Pancreas (tissue), 10 donors: ENCODE results near the gene ITGA1. TPM values are rescaled to one million over a fixed set of nuclear protein-coding genes. Genes with fewer than 3 reads are reported as not detected.

ENCODE experiments used
- ATAC-seq, 4 donors: fragments of 200-7000 bp; cut with Tn5 transposase; one replicate each; pipeline versions ENCODE4 v1.8.0 to v1.9.1; 2020; ENCODE audit warnings: mild to moderate bottlenecking in 4 of 4, moderate library complexity in 4 of 4
- DNase-seq, 6 donors: peaks; one replicate each; pipeline ENCODE4 v3.0.0-alpha.2; 2020
- FAIRE-seq: peaks from 2 replicates; lab custom pipeline; 2012; peaks lifted over from hg19 to GRCh38; lab: Jason Lieb, UNC
- H3K27ac ChIP-seq, 4 donors: fragments of 200-600 bp; sonication (generic); 1 replicate in 3 of 4; 2 replicates in 1 of 4; pipeline versions ENCODE4 v1.5.0 to v1.8.0; 2020
- H3K27me3 ChIP-seq, 4 donors: fragments of 200-600 bp; one replicate each; pipeline ENCODE4 v1.8.0; 2021
- H3K36me3 ChIP-seq, 3 donors: fragments of 200-600 bp; sonication (generic) in 1 of 3; one replicate each; pipeline versions ENCODE4 v1.5.0 to v1.8.0; 2020 to 2021
- H3K4me1 ChIP-seq, 3 donors: fragments of 200-600 bp; one replicate each; pipeline ENCODE4 v1.8.0; 2021
- H3K4me3 ChIP-seq, 4 donors: fragments of 200-600 bp; sonication (generic) in 2 of 4; one replicate each; pipeline versions ENCODE4 v1.5.0 to v1.8.0; 2020 to 2021
- H3K9me3 ChIP-seq, 4 donors: fragments of 200-600 bp; one replicate each; pipeline ENCODE4 v1.8.0; 2021
- WGBS, 2 donors: extraction: QIAGEN DNeasy Blood & Tissue Kit; methylation state at CpG; one replicate each; pipeline ENCODE4 v1.1.7; 2013; 5-methylcytosine and 5-hydroxymethylcytosine counted together
- intact Hi-C, 3 donors: fragments of 100-400 bp; cut with DNase I; formaldehyde crosslinking; loops; one replicate each; pipeline versions ENCODE4 v1.11.1 to v1.14.2; 2022
- polyA plus RNA-seq, 2 donors: library from polyadenylated mRNA; stranded (reverse); fragments of 200-250 nt; gene quantifications; one replicate each; pipeline ENCODE4 v1.2.3, GENCODE V29; 2013
- total RNA-seq, 6 donors: library from RNA; stranded (reverse); fragmentation: NEBNext Ultra II Directional in 4 of 6; extraction: Animal tissue kit (Norgen Biotek cat#: 25700) in 4 of 6; gene quantifications; one replicate each; pipeline versions ENCODE4 v1.2.1 to v1.2.4, GENCODE V29; 2021 to 2023
- TF ChIP-seq, protein P1 (sequence below), 4 donors: fragments of 200-600 bp; sonication (generic) in 3 of 4; IDR thresholded peaks; one replicate each; pipeline versions ENCODE4 v1.5.0 to v1.8.0; 2021; ENCODE audit warnings: antibody characterized with exemption in 4 of 4
- donor health status: healthy with polysubstance abuse.
- donor health status: DM: no; HTN: no; CAD: no; lungs with moderate emphysema.
- donor health status: DM: no; HTN: no; CAD: no.
- donor health status: control.
- donor health status: control.
- donor health status: Bipolar disorder and iron deficiency.
- donor health status: DM: yes; HTN: yes; CAD: no.
- donor health status: DM: no; HTN: no; CAD: no.
- donor health status: DM: no; HTN: no; CAD: no.
- donor health status: DM: yes; HTN: yes; CAD: no.

ITGA1 gene
- total and polyA plus RNA-seq, 8 donors: 1.9 to 18.3 (median 6.3) TPM

DNA sequence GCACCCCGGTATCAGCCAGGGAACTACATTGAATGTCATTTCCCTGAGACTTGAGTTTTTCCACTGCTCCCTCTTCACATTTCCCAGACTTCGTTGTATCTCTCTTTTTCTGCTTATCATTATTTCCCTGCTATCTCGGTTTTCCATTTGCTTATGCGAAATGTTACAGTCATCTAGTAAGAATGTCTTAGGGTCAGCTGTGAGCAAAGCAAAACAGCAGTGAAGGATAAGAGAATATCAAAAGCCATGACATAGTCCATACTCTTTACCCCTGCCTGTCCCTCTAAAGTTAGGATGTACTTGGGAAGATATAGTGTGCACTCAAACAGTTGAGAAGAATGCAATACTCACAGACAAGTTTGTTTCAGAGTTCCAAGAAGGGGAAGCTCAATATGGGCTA lies 88.7 kb downstream of the ITGA1 start:
- 51 to 53% methylated on average over 4 of the region's 4 CpGs for WGBS, 2 donors
- DNase-seq (no peak), FAIRE-seq (no peak), ATAC-seq (no peak)
- TF ChIP-seq, protein P1, sequence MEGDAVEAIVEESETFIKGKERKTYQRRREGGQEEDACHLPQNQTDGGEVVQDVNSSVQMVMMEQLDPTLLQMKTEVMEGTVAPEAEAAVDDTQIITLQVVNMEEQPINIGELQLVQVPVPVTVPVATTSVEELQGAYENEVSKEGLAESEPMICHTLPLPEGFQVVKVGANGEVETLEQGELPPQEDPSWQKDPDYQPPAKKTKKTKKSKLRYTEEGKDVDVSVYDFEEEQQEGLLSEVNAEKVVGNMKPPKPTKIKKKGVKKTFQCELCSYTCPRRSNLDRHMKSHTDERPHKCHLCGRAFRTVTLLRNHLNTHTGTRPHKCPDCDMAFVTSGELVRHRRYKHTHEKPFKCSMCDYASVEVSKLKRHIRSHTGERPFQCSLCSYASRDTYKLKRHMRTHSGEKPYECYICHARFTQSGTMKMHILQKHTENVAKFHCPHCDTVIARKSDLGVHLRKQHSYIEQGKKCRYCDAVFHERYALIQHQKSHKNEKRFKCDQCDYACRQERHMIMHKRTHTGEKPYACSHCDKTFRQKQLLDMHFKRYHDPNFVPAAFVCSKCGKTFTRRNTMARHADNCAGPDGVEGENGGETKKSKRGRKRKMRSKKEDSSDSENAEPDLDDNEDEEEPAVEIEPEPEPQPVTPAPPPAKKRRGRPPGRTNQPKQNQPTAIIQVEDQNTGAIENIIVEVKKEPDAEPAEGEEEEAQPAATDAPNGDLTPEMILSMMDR (IDR thresholded peaks at IDR 0.05): no peak
- Histone ChIP-seq H3K4me3 (no peak overlapping the region), H3K36me3 (no peaks in the 10 kb centered on the region), H3K9me3 (no peaks in the 10 kb centered on the region), H3K4me1 (no peaks in the 10 kb centered on the region), H3K27ac (no peak overlapping the region), H3K27me3 (no peaks in the 10 kb centered on the region)
- intact Hi-C loops: no loop called here

DNA sequence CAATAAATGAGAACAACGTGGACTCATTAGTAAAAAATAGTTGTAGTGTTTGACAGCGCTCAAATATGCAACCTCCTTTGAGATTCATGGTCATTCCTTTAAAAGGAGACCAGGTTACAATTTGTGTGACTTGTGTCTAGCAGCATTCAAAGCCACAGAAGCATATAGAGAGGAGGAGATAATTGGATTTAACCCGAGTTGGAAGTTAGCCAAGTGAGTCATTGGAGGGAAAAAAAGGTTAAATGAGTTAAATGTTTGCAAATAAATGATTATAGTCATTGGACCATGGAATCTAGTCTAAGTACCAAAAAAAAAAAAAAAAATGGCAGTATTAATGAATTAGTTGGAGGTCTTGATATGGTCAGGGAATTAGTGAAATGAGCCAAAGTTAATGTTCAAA lies 90.9 kb downstream of the ITGA1 start:
- WGBS, 2 donors: 52 to 56% methylated on average over 3 of the region's 3 CpGs
- H3K4me1 ChIP-seq: no peaks in the 10 kb centered on the region
- intact Hi-C loops: no loop called here
- no peak overlapping the region for H3K27ac ChIP-seq
- no peak overlapping the region for H3K4me3 ChIP-seq
- TF ChIP-seq, protein P1 (IDR thresholded peaks at IDR 0.05): no peak
- FAIRE-seq (no peak), DNase-seq (no peak), ATAC-seq (no peak)
- no peaks in the 10 kb centered on the region for H3K27me3 ChIP-seq
- no peaks in the 10 kb centered on the region for H3K9me3 ChIP-seq
- H3K36me3 ChIP-seq: no peaks in the 10 kb centered on the region

DNA sequence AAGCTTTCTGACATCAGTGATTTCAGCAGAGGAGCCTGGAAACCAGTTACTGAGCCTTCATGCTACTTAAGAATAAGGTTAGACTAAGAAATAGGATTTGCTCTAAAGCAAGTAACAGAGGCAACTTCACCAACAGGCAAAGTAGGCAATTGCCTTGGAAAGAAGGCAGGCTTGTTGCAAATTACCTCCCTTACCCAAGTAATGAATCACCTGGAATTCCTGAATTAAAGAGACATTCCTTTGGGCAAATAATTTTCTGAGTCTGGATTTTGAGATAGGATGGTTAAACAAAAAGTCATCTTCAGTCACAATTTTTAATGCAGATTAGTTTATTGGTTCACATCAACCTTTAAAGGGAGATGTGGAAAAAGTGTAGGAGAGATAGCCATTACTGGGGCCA lies 92.8 kb downstream of the ITGA1 start:
- Histone ChIP-seq H3K27me3 (no peaks in the 10 kb centered on the region), H3K27ac (no peak overlapping the region), H3K36me3 (no peaks in the 10 kb centered on the region), H3K4me1 (no peaks in the 10 kb centered on the region), H3K9me3 (no peaks in the 10 kb centered on the region), H3K4me3 (no peak overlapping the region)
- FAIRE-seq: no peak
- TF ChIP-seq, protein P1 (IDR thresholded peaks at IDR 0.05): no peak
- intact Hi-C loops: no loop called here
- no peak for ATAC-seq
- no peak for DNase-seq

DNA sequence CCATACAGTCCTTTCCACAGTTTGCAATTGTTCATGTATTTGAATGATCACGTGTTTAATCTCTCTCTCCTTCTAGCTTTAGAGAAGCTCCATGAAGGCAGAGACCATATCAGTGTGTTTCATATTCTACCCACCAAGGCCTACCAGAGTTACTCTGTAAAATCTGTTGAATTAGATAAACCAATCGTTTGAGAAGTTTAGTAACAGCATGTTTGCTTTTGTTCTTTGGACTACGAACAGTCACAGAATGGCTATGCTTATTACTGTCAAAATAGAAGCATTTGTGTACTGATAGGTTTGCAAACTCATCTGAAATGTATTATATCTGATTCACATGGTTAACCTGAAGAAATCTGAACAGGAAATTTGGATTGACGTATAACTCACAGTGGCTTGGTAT lies 93.8 kb downstream of the ITGA1 start:
- intact Hi-C loops: no loop called here
- Histone ChIP-seq H3K4me3 (no peak overlapping the region), H3K9me3 (no peaks in the 10 kb centered on the region), H3K4me1 (no peaks in the 10 kb centered on the region), H3K27me3 (no peaks in the 10 kb centered on the region), H3K27ac (no peak overlapping the region), H3K36me3 (no peaks in the 10 kb centered on the region)
- FAIRE-seq (no peak), DNase-seq (no peak), ATAC-seq (no peak)
- 77 to 78% methylated on average over 4 of the region's 4 CpGs for WGBS, 2 donors
- TF ChIP-seq, protein P1 (IDR thresholded peaks at IDR 0.05): no peak

DNA sequence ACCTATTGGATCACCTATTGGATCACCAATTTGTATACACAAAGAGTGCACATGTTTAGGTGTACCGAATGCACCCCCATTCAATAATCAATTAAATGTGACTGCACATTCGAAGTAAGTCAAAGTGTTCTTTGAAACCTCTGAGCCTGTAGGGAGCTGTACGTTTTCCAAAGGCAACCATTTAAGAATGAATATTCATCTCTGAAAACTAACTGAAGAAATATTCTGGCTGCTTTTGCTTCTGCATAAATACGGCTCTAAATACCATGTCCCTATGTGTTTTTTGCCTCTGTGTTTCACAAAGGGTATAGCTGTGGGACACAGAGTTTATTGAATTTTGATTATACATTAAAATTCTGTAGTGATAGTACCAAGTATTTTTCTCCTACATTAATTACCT lies 95.4 kb downstream of the ITGA1 start:
- Histone ChIP-seq H3K4me1 (no peaks in the 10 kb centered on the region), H3K36me3 (no peaks in the 10 kb centered on the region), H3K27ac (no peak overlapping the region), H3K9me3 (no peaks in the 10 kb centered on the region), H3K4me3 (no peak overlapping the region), H3K27me3 (no peaks in the 10 kb centered on the region)
- TF ChIP-seq, protein P1 (IDR thresholded peaks at IDR 0.05): no peak
- ATAC-seq (no peak), FAIRE-seq (no peak), DNase-seq (no peak)
- WGBS, 2 donors: 76 to 88% methylated on average over 4 of the region's 4 CpGs
- intact Hi-C loops: no loop called here
